ENCODE measurements around the gene GCLM.
"Not testable (repeated sequence)": the region's sequence is repeated elsewhere in the genome, so short reads cannot be mapped to it uniquely, and the experiment has no call there.

DNA sequence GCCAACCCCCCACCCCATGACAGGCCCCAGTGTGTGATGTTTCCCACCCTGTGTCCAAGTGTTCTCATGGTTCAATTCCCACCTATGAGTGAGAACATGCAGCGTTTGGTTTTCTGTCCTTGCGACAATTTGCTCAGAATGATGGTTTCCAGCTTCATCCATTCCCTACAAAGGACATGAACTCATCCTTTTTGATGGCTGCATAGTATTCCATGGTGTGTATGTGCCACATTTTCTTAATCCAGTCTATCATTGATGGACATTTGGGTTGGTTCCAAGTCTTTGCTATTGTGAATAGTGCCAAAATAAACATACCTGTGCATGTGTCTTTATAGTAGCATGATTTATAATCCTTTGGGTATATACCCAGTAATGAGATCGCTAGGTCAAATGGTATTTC is 1.6 kb upstream of the GCLM start:
- not testable (repeated sequence) for TF ChIP-seq MXI1 (IDR thresholded peaks at IDR 0.05; ENCODE audit: borderline replicate concordance, low read depth, low read length); MAZ (IDR thresholded peaks at IDR 0.05; ENCODE audit: borderline replicate concordance, low read depth, low read length); POLR2A (IDR thresholded peaks at IDR 0.05; ENCODE audit: low read depth, low read length); FOS (IDR thresholded peaks at IDR 0.05; ENCODE audit: low read depth, low read length); RCOR1 (IDR thresholded peaks at IDR 0.05; ENCODE audit: insufficient replicate concordance, low read length); RAD21 (IDR thresholded peaks at IDR 0.05; ENCODE audit: low read length); BHLHE40 (IDR thresholded peaks at IDR 0.05; ENCODE audit: low read depth, low read length)
- TF ChIP-seq, protein P1, sequence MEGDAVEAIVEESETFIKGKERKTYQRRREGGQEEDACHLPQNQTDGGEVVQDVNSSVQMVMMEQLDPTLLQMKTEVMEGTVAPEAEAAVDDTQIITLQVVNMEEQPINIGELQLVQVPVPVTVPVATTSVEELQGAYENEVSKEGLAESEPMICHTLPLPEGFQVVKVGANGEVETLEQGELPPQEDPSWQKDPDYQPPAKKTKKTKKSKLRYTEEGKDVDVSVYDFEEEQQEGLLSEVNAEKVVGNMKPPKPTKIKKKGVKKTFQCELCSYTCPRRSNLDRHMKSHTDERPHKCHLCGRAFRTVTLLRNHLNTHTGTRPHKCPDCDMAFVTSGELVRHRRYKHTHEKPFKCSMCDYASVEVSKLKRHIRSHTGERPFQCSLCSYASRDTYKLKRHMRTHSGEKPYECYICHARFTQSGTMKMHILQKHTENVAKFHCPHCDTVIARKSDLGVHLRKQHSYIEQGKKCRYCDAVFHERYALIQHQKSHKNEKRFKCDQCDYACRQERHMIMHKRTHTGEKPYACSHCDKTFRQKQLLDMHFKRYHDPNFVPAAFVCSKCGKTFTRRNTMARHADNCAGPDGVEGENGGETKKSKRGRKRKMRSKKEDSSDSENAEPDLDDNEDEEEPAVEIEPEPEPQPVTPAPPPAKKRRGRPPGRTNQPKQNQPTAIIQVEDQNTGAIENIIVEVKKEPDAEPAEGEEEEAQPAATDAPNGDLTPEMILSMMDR (conservative IDR thresholded peaks at IDR 0.05; ENCODE audit: low read depth, low read length) = not testable (repeated sequence)
- TF ChIP-seq, protein P2, sequence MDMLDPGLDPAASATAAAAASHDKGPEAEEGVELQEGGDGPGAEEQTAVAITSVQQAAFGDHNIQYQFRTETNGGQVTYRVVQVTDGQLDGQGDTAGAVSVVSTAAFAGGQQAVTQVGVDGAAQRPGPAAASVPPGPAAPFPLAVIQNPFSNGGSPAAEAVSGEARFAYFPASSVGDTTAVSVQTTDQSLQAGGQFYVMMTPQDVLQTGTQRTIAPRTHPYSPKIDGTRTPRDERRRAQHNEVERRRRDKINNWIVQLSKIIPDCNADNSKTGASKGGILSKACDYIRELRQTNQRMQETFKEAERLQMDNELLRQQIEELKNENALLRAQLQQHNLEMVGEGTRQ (IDR thresholded peaks at IDR 0.05; ENCODE audit: low read depth, low read length) = not testable (repeated sequence)
